Measurements from ENCODE around the gene ACHE.
"Not testable (repeated sequence)": the region's sequence is repeated elsewhere in the genome, so short reads cannot be mapped to it uniquely, and the experiment has no call there.

The ACHE gene

DNA sequence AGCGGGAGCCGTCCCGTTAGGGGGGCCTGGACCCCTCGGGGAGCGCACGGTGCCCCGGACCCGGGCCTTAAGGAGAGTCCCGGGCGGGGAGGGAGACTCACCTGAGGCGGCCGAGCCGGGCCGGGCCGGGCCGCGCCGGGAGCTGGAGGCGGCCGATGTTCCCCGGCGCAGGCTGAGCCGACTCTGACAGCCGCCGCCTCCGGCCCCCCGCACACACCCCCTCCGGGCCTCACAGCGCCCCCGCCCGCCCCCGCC lies at the start of gene ACHE:
Gene ACHE, minus strand, starts transcription at position 188 of the 255 bp plus-strand sequence. CDS start 1,656 bp downstream, outside the sequence.
- in situ Hi-C loops (cut with HindIII; ENCODE audit: low sequenced_read_pairs): no loop called here

DNA sequence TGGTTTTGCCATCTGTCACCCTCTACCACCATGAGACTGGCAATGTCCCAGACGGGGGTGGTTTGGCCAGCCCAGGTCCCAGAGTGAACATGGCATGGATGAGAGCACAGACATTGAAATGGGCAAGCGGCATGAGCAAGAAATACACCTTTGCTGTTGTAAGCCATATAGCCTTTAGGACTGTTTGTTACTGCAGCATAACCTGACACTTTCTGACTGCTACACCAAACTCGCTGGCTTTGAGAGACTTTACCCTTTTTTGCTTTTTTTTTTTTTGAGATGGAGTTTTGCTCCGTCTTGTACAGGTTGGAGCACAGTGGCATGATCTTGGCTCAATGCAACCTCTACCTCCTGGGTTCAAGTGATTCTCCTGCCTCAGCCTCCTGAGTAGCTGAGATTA lies 48.5 kb upstream of the ACHE start:
- in situ Hi-C loops (cut with HindIII; ENCODE audit: low sequenced_read_pairs): loop anchor here (10.0 kb wide), 1 partner anchor 59 kb away; the partner anchor contains the start of gene UFSP1

DNA sequence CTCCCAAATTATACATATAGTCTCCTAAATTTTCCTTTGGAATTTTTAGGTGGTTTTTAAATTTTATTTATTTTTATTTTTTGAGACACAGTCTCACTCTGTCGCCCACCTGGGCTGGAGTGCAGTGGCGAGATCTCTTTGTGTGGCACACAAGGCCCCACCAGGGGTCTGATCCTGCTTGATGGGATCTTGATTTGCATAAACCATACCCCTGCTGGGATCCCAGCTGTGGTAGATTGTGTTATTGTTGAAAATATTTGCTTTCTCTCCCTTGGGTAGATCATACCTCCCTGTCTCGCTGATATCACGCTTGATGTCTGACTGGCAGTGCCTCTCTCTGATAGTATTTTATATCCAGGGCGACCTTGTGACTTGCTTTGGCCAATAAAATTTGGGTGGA lies 48.0 kb upstream of the ACHE start:
- in situ Hi-C loops (cut with HindIII; ENCODE audit: low sequenced_read_pairs): loop anchor here (10.0 kb wide), 1 partner anchor 59 kb away; the partner anchor contains the start of gene UFSP1

DNA sequence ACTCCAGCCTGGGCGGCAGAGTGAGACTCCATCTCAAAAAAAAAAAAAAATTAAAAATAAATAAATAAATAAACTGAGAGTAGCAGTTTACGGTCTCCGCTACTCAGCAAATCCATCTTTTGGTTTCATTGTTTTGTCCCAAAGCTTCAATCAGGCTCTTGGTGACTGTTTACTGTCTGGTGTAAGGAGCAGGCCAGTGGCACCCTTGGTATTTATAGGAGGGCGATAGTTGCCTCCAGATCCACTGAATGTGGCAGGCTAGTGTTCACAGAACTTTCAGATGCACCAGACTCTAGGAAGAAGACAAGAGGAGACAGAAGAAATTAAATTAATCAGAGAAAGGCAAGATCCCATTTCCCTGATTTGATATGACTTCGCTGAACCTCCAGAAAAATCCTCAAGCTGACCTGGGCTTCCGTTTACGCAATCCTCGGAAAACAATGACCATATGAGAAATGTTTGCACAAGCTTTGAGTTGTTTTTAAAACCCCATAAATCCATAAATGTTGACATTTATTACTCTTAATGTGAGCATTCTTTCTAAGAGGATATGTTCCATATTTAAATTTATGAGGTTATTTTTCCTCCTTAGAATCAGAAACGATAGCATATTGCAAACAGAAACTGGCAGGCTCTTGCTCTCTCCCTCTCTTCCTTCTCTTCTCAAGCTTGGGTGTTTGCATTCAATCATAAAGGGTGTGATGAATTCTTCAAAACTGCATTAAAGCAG lies 46.5 kb upstream of the ACHE start:
- in situ Hi-C loops (cut with HindIII; ENCODE audit: low sequenced_read_pairs): loop anchor here (10.0 kb wide), 1 partner anchor 57 kb away; the partner anchor contains the start of gene UFSP1

DNA sequence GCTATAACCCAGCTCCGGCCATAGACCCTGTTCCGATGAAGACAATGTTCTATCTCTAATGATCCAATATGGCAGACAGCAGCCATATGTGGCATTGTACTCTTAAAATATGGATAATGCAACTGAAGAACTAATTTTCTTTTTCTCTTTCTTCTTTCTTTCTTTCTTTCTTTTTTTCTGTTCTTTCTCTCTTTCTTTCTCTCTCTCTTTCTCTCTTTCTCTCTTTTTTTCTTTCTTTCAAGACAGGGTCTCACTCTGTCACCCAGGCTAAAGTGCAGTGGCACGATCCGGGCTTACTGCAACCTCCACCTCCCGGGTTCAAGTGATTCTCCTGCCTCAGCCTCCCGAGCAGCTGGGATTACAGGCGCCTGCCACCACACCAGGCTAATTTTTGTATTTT lies 40.5 kb upstream of the ACHE start:
- in situ Hi-C loops (cut with HindIII; ENCODE audit: low sequenced_read_pairs): not testable (repeated sequence)

DNA sequence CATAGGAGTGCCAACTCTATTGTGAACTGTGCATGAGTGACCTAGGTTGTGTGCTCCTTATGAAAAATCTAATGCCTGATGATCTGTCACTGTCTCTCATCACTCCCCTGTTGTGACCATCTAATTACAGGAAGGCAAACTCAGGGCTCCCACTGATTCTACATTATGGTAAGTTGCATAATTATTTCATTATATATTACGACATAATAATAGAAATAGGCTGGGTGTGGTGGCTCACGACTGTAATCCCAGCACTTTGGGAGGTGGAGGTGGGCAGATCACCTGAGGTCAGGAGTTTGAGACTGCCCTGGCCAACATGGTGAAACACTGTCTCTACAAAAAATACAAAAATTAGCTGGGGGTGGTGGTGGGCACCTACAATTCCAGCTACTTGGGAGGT lies 39.7 kb upstream of the ACHE start:
- in situ Hi-C loops (cut with HindIII; ENCODE audit: low sequenced_read_pairs): not testable (repeated sequence)

DNA sequence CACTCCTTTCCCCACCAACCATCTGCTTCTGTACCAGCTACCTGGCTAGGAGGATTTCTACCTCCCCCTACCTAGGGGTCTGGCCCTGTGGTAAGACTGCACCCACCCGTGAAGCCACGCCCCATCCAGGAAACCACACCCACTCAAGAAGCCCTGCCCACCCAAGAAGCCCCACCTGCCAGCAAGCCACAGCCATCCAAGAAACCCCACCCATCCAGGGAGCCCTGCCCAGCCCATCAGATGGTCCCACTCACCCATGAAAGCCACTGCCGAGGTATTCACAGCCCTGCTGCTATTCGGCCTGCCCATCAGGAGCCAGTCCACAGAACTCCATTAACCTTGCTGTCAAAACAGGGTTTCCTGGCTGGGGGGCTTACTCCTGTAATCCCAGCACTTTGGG lies 38.0 kb upstream of the ACHE start:
- in situ Hi-C loops (cut with HindIII; ENCODE audit: low sequenced_read_pairs): no loop called here

DNA sequence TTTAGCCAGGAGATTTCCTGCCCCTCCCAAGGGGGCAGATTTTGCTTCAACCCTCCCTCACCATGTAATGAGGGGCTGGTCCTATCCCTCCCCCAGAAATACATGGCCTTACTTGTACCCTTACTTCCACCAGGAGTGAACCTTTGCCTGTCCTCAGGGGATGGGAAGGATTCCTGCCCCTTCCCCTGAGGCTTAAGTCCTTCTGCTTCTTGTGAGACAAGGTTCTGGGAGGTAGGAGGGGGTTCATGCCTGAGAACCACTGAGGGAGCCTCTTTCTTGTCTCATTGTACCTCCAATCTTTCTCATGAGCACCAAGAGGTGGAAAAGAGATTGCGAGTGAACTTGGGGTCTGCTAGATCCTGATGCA lies 34.1 kb upstream of the ACHE start:
- in situ Hi-C loops (cut with HindIII; ENCODE audit: low sequenced_read_pairs): no loop called here

DNA sequence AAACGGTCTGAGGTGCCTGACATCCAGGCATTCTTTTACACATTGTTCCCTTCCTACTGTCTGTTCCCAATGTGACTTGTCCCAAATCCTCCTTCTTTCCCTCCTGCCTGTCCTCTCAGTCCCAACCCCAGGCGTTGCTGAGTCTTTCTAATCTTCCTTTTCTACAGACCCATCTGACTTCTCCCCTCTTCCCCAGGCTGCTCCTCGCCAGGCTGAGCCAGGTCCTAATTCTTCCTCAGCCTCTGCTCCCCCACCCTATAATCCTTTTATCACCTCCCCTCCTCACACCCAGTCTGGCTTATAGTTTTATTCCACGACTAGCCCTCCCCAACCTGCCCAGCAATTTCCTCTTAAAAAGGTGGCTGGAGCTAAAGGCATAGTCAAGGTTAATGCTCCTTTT lies 27.9 kb upstream of the ACHE start:
- in situ Hi-C loops (cut with HindIII; ENCODE audit: low sequenced_read_pairs): not testable (repeated sequence)

DNA sequence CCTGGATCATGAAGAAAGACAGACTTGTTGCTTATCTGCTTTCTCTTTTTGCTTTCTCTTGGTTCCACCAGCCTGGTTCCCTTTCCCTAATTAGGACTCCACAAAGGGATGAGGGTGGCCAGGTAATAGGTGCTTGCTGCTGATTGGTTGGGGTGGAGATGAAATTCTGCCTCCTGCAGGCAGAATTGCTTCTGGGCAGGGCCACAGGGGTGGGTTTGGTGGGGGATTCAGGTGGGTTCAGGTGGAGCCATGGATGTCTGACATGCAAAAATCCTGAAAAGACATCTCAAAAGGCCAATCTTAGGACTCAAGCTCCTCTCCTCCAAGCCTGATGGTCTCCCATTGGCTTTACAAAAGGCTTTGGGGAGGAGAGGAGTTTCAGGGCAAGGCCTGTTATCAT lies 25.4 kb upstream of the ACHE start:
- in situ Hi-C loops (cut with HindIII; ENCODE audit: low sequenced_read_pairs): no loop called here

DNA sequence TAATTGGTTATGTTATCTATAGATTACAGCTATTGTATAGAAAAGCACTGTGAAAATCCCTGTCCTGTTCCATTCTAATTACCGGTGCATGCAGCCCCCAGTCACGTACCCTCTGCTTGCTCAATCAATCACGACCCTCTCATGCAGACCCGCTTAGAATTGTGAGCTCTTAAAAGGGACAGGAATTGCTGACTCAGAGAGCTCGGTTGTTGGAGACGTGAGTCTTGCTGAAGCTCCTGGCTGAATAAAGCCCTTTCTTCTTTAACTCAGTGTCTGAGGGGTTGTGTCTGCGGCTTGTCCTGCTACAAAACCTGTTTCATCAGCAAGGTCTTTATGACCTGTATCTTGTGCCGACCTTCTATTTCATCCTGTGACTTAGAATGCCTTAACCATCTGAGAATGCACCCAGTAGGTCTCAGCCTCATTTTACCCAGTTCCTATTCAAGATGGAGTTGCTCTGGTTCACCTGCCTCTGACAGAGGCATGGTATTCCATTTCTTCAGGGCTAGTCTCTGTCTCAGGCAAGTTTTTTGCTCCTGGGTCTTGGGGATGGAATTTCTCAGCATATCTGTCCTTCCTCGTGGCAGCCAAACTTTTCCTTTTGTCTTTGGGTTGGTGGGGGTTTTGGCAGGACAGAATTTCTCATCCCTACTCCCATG lies 24.2 kb upstream of the ACHE start:
- in situ Hi-C loops (cut with HindIII; ENCODE audit: low sequenced_read_pairs): not testable (repeated sequence)

DNA sequence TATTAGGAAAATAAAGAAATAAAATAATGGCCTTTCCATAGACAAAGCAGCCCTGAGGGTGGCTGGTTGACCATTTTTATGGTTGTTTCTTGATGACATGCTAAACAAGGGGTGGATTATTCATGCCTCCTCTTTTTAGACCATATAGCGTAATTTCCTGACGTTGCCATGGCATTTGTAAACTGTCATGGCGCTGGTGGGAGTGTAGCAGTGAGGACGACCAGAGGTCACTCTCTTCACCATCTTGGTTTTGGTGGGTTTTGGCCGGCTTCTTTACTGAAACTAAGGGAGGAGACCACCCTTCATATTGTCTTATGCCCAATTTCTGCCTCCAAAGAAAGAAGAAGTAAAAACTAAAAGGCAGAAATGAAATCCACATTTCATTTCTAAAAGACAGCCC lies 23.6 kb upstream of the ACHE start:
- in situ Hi-C loops (cut with HindIII; ENCODE audit: low sequenced_read_pairs): not testable (repeated sequence)

DNA sequence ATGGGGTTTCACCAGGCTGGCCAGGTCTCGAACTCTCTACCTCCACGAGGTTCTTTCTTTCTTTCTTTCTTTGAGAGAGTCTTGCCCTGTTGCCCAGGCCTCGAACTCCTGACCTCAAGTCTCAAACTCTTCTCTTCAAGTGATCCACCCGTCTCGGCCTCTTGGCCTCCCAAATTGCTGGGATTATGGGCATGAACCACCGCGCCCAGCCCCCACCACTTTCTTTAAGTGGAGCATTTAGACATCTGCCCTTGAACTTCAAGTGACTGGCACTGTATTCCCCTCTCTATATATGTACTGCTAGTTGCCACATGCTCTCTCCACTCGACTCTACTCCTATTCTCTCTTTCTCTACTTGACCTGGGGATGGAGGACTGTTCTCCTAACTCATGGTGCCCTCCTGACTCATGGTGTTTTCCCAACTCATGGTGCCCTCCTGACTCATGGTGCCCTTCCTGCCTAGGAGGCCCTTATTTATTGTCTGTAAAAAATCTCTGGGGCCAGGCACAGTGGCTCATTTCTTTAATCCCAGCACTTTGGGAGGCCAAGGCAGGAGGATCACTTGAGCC lies 19.3 kb upstream of the ACHE start:
- in situ Hi-C loops (cut with HindIII; ENCODE audit: low sequenced_read_pairs): no loop called here

DNA sequence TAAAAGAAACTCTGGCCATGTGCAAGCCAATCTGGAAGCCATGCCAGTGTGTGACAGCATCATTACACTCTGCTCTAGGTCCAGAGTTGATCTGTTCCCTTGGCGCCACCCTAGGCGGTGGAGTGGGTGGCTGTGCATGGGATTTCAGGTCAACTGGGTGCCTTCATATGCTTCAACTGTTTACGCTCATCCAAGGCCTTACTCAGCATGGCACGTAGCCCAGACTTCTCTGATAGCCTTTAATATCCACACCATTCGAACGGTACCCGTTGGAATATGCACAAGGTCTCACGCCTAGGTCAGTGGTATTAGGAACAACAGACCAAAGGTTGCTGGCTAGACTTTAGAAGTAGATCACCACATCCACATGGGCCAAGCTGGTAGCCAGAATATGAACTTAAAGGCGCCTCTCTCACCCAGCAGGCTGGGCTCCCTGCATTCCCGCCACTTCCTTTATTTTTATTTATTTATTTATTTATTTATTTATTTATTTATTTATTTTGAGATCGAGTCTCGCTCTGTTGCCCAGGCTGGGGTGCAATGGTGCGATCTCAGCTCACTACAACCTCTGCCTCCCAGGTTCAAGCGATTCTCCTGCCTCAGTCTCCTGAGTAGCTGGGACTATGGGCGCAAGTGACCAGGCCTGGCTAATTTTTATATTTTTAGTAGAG lies 18.7 kb upstream of the ACHE start:
- in situ Hi-C loops (cut with HindIII; ENCODE audit: low sequenced_read_pairs): no loop called here

DNA sequence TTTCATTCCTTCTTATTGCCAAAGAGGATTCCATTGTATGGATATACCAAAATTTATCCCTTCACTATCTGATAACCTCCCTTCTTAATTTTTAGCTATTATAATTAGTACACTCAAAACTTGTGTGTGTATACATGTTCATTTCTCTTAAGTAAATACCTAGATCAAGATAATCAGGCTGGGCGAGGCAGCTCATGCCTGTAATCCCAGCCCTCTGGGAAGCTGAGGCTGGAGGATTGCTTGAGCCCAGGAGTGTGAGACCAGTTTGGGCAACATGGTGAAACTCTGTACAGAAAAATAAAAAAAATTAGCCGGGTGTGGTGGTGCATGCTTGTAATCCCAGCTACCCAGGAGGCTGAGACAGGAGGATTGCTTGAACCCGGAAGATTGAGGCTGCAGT lies 15.8 kb upstream of the ACHE start:
- in situ Hi-C loops (cut with HindIII; ENCODE audit: low sequenced_read_pairs): no loop called here

DNA sequence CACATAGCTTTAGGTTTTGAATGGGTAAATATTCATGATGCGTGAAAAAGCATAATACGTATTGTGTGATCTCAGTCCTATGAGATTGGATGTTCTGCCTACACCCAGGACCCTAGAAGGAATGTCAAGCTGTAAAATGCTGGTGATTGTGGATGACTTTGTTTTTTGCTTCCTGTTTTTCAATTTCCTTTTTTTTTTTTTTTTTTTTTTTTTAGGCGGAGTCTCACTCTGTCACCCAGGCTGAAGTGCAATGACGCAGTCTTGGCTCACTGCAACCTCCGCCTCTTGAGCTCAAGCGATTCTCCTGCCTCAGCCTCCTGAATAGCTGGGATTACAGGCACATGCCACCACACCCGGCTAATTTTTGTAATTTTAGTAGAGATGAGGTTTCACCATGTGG lies 14.8 kb upstream of the ACHE start:
- in situ Hi-C loops (cut with HindIII; ENCODE audit: low sequenced_read_pairs): not testable (repeated sequence)

DNA sequence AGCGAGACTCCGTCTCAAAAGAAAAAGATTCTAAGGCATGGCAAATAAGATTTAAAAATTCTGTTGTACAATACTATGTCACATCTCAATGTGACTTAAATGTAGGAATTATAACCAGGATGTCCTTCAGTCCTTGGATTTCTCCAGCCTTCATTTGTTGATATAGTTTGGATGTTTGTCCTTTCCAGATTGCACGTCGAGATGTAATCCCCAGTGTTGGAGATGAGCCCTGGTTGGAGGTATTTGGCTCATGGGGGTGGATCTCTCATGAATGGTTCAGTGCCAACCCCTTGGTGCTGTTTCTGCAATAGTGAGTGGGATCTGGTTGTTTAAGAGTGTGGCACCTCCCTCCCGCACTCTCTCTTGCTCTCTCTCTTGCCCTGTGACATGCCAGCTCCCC lies 12.8 kb upstream of the ACHE start:
- in situ Hi-C loops (cut with HindIII; ENCODE audit: low sequenced_read_pairs): loop anchor here (10.0 kb wide), 1 partner anchor 46 kb away; no protein-coding TSS in a partner anchor

DNA sequence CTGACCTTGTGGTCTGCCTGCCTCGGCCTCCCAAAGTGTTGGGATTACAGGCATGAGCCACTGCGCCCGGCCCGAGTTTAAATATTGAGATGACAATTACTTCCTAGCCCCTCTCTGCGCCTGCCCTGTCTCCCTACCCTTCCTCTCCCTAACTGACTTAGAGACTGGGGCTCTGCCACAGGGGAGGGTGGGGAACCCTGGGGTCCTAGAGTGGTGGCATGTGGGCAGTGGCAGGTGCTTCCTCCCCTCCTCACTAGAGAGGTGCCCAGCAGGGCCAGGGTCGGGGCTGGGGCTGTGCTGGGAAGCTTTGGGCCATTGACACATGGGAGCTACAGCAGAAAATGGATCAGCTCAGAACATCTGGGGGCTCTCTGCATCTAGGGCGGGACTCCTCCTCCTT lies 7.0 kb upstream of the ACHE start:
- in situ Hi-C loops (cut with HindIII; ENCODE audit: low sequenced_read_pairs): loop anchor here (10.0 kb wide), 1 partner anchor 52 kb away; no protein-coding TSS in a partner anchor

DNA sequence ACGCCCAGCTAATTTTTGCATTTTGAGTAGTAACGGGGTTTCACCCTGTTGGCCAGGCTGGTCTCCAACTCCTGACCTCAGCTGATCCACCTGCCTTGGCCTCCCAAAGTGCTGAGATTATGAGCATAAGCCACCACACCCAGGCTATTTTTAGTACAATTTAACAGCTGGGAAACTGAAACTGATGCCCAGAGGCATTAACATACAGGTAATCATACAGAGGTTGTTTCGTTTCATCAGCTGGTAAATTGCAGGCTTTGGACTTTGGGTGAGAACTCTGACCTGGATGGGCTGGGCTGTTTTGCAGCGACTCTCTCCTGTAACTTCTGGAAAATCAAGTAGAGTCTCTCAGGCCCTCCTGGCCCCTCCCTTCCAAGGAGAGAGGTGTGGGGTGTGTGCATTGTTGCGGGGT lies 6.2 kb upstream of the ACHE start:
- in situ Hi-C loops (cut with HindIII; ENCODE audit: low sequenced_read_pairs): loop anchor here (10.0 kb wide), 1 partner anchor 53 kb away; no protein-coding TSS in a partner anchor

DNA sequence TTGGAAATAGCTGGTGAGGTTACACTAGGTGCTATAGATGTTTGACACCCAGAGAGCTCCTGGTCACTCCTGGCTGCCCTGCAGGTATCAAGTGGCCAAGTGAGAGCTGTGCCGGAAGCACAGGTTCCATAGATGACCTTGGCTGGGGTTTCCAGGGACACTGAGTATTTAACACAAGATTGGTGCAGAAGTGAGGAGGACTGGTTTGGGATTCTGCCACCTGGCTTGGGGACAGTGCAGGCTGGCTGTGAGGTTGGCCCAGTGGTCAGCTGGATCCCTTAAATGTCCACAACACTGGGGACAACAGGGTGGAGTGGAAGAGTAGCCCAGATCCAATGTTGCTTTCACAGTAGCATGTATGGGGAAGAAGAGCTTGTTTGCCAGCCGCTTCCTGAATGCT lies 5.3 kb upstream of the ACHE start:
- in situ Hi-C loops (cut with HindIII; ENCODE audit: low sequenced_read_pairs): loop anchor here (10.0 kb wide), 1 partner anchor 54 kb away; no protein-coding TSS in a partner anchor

DNA sequence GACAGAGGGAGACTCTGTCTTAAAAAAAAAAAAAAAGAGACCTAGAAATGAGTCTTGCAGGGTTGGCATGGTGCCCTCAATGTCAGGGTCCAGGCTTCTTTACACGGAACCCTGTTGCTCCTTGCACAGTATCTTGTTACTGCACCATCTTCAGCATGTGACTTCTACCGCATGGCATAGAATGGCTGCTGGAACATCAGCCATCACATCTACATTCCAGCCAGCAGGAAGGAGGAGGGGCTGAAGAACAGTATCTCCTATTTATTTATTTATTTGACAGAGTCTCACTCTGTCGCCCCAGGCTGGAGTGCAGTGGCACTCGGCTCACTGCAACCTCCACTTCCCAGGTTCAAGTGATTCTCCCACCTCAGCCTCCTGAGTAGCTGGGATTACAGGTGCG lies 3.7 kb upstream of the ACHE start:
- in situ Hi-C loops (cut with HindIII; ENCODE audit: low sequenced_read_pairs): no loop called here
